GM19467 (cell line): ENCODE results near the gene IGF2.

Source experiments
- ATAC-seq: cut with Tn5 transposase; IDR thresholded peaks from one replicate; pipeline ENCODE4 v1.9.1; 2021; ENCODE audit warnings: mild to moderate bottlenecking, moderate library complexity; ENCODE audit not compliant: unreplicated experiment

The IGF2 gene

GRCh38 chr11:2154195-2154585 is 15.0 kb upstream of the IGF2 start:
- ATAC-seq: no peak

DNA sequence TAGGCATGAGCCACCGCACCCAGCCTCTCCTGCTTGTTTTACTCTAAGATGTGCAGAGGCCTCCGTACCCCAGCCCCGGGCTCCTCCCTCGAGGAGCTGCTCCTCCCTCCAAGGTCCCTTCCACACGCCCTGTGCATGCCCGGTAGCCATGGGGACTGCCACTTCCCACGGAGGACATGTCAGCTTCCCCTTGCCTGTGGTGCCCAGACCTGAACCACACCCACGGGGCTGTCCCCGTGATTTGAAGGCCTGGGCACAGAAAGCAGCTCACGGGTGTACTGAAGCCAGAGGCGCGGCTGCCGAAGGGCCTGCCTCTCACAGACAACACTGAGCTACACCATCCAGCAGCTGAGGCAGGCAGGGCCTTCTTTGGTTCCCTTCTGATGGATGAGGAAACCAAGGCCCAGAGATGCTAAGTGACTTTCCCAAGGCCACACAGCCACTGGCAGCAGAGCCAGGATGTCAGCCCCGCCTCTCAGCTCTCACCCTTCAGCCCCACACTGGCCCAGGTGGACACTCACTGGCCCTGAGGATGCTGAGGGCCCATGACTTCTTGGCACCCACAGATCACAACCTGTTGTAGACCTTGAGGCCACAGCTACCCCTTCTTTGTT is 14.5 kb upstream of the IGF2 start:
- ATAC-seq: no peak

- ATAC-seq: no peak
Observed at GRCh38 chr11:2151500-2152257, 12.5 kb upstream of the IGF2 start.

DNA sequence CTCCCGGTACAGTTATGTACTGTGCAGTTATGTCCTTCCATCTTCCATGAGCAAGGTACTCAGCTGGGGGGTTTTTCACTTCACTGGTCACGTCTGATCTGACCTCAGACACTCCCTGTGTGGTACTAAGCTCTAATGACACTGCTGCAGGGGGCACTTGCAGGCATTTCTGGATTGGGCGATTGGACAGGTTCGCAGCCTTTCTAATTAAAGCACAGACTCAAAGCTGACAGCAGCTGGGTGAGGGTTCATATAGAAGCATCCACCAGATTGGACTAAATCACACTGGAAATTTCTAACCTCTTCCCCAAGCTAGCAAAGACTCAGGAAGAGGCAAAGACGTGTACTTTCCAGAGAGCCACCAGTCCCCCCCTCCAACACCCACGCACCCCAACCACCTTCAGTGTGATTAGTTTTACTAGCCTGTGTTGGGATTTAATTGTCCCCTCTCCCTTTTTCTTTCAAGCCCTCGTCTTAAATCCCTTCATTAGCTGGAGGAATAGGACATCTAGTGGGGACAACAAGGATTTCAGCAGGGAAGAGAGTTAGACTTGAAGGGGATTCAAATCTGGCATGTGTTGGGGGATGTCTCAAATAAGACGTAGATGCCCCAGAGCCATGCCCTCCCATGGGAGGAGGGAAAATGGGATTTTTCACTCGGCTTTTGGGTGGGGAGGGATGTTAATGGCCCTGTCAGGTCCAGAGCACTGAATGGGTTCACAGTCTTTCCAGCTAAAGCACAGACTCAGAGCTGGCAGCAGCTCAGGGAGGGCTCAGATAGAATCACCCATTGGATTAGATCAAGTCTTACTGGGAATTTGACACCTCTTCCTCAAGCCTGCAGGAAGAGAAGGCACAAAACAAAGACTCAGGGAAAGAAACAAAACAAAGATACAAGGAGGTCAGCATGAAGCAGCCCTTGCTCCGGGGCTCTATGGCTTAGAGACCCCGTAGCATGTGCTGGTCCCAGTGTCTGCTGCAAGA is 11.0 kb upstream of the IGF2 start:
- no peak for ATAC-seq

DNA sequence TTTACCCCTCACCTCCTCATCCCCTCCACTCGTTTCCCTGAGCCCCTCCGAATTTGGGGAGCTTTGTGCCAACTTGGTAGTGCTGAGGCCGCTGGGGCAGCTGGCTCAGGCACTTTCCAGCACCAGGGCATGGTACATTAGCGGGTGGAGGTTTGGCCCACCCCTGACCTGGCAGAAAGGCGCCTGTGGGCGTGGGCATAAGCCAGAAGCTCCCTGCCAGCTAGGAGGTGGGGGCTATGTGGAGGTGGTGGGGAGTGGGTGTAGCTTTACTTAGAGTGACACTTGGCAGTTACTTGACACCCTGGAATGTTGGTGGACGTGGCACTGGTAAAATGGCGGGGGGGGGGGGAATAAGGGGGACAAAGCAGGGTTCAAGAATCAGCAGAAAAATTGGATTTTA is 10.3 kb upstream of the IGF2 start:
- no peak for ATAC-seq

GRCh38 chr11:2148595-2148994 is 9.4 kb upstream of the IGF2 start:
- no peak for ATAC-seq

DNA sequence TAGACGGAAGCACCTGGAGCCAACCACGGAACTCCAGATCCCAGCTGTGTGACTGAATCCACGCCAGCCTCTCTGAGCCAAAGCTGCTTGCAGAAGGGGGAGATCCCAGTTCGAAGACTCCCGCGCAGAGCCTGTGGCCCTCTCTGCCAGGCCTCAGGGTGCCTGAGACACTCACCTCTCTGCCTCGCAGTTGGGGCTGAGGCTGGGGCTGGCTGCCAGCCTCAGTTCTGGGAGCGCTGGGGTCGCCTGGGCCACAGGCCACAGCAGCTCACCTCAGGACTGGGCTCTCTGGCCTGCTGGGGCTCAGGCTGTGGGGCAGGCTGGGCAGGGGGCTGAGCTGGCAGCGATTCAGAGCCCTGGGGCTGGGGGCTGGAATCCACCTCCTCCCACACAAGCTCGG is 8.2 kb upstream of the IGF2 start:
- ATAC-seq: no peak

GRCh38 chr11:2146051-2146450 is 6.9 kb upstream of the IGF2 start:
- no peak for ATAC-seq

DNA sequence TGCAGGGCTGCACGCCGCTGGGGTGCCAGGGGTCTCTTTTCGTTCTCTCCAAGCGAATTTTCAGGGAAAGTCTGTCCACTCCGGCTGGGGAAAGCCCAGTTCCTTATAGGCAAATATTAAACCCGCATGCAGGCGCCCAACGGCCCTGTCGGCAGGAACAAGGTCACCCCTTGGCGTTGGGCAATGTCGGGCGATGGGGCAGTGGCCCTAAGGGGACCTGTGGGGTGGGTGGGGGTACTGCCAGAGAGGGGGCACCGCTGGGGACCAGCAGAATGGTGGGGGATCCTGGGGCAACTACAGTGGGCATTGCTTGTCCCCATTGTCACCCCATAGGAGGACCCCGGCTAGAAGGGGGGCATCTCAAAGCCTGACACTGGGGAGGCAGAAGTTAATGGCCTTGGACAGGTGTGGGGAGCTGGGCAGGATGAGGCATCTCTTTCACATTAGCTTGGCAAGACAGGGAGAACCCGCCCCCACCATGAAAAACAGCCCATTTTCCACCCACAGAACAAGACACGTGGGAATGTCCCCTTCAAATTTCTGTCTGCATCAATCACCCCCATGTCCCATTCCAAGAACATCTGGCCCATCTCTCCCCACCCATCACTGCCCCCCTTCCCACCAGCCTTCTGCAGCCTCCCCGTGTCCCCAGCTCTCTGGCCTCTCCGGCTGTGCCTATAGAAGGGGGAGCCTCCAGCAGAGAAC is 5.5 kb upstream of the IGF2 start:
- ATAC-seq: no peak

- ATAC-seq: no peak
Observed at GRCh38 chr11:2143799-2144543, 4.8 kb upstream of the IGF2 start.

GRCh38 chr11:2143477-2143798 is 4.2 kb upstream of the IGF2 start:
- no peak for ATAC-seq

DNA sequence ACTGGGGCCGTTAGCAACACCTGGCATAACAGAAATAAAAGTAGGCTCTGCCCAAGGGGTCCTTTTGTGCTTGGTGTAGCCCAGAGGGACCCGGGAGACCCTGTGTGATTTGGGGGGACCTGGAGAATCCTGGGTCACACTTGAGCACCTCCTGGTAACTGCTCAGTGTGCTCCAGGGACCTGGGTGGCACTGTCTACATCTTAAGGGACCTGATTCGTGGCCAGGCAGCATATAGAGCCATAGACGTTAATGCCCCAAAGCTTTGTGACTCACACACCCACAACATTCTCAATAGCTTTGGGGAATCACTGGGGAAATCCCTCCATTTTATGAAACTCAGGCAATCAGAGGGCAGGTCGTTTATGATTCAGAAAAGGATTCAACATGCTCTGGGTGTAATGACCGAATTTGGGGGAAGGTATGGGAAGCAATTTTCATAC is 3.6 kb upstream of the IGF2 start:
- ATAC-seq: no peak

DNA sequence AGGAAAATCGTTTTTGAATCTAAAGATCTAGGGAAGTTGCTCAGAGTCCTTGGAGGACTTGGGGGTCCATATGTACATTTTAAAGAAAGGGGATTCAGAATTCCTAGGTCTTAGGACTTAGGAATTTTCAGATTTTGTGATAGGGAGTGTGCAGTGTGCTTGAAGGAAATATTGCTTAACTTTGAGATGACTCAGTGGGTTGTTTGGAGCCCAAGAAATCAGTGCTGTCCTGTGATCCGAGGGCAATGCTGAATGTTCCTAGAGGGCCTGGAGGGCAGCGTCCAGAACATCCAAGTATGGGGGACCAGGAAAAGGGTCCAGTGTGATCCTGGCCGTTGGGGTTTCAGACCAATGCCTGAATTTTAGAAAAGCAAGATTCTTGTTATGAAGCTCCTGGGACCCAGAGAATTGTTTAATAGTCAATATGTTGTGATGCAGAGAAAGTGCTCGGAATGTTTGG is 3.1 kb upstream of the IGF2 start:
- ATAC-seq: no peak

GRCh38 chr11:2140411-2141400 is 1.5 kb upstream of the IGF2 start:
- no peak for ATAC-seq

DNA sequence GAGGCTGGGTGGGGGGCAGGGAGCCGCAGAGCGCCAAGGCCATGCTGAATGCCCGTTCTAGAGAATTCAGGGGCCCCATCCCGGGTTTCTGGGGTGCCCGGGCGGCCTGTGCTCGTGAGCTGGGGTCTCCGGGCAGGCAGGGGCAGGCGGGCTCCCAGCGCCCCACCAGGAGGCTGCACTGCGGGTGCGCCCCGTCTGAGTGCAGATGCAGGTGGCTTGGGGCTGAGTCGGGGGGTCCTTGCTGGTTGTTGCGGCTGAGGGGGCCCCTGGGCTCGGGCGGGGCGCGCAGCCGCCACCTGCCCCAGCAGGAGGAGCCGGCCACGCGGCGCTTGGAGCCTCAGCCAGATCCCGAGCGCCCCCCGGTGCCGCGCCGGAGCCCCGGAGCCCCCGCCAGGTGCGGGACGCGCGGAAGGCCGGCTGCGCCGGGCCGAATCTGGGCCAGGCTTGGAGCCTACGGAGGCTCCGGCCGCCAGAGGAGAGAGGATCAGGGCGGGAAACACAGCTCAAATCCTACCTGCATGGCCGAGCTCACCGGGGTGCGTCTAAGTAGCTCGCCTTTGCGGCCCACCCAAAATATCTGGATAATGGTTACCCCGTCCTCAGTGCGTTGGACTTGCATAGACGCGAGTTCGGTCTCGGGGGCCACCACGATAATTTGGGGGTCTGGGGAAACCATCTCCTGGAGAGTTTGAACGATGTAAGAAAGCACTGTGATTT is 590 bp upstream of the IGF2 start:
- ATAC-seq: no peak

- ATAC-seq: no peak
Observed at GRCh38 chr11:2138431-2139122, 612 bp downstream of the IGF2 start.

DNA sequence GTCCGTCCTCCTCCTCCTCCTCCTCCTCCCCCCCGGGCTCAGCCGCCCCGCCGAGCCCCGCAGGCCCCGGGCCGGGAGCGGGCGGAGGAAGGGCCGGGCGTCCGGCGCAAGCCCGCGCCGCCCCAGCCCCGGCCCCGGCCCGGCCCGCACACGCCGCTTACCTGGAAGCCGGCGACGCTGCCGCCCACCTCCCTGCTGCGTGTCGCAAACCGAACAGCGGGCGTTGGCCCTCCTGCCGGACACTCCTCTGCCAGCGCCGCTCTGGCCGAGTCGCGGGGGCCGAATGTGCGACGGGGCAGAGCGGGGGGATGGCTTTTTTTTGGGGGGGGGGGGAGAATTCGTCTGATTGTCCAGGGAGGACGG is 1.1 kb downstream of the IGF2 start:
- no peak for ATAC-seq
